Activated CD4-positive, alpha-beta T cell treated with anti-CD3 and anti-CD28 coated beads for 36 hours (primary cell): ENCODE data around the gene METRNL. TPM values are rescaled to one million over a fixed set of nuclear protein-coding genes. Genes with fewer than 3 reads are reported as not detected.
A peak's percentile ranks its signal among the peaks of the same experiment; 100 is the strongest.

Experiments used
- ATAC-seq: fragments of 200-7000 bp; cut with Tn5 transposase; one replicate; pipeline ENCODE4 v1.10.0; 2021; ENCODE audit warnings: mild to moderate bottlenecking, moderate library complexity
- CTCF ChIA-PET: fragments of 350-600 bp; sonication (Branson Sonifier 250); formaldehyde crosslinking; loops from one replicate; lab custom pipeline; 2021; ENCODE audit warnings: antibody characterized with exemption; lab: Charles Lee
- POLR2A ChIA-PET: fragments of 350-600 bp; sonication (Branson Sonifier 250); formaldehyde crosslinking; loops from one replicate; lab custom pipeline; 2021; ENCODE audit warnings: antibody characterized with exemption, inconsistent platforms; lab: Charles Lee
- DNase-seq: peaks from one replicate; pipeline ENCODE4 v3.0.0-alpha.2; 2020
- H3K27ac Mint-ChIP-seq: one replicate; pipeline ENCODE4 v1.8.0; 2021; ENCODE audit warnings: mixed read lengths
- H3K27me3 Mint-ChIP-seq: one replicate; pipeline ENCODE4 v1.8.0; 2021; ENCODE audit warnings: mixed read lengths
- H3K36me3 Mint-ChIP-seq: one replicate; pipeline ENCODE4 v1.8.0; 2021; ENCODE audit warnings: low read depth, mixed read lengths
- H3K4me1 Mint-ChIP-seq: one replicate; pipeline ENCODE4 v1.8.0; 2021; ENCODE audit warnings: mixed read lengths
- H3K4me3 Mint-ChIP-seq: one replicate; pipeline ENCODE4 v1.8.0; 2021; ENCODE audit warnings: mild to moderate bottlenecking, moderate library complexity, mixed read lengths
- H3K9me3 Mint-ChIP-seq: one replicate; pipeline ENCODE4 v1.8.0; 2021; ENCODE audit warnings: low read depth, mixed read lengths
- intact Hi-C, 2 experiments: fragments of 100-400 bp; cut with DNase I in 1 of 2; cut with micrococcal nuclease in 1 of 2; formaldehyde crosslinking; loops; one replicate each; pipeline versions ENCODE4 v1.14.2 to v1.15.1; 2022 to 2024; cut with DNase I, micrococcal nuclease
- total RNA-seq, 2 experiments: library from RNA; stranded (reverse); gene quantifications; one replicate each; pipeline ENCODE4 v1.2.3, GENCODE V29; 2021

Gene METRNL
- total RNA-seq, 2 experiments from 2014 or later, result 22.4 to 26.3 TPM

- intact Hi-C loops, result no loop called here
- Mint-ChIP-seq H3K4me1 (peaks cover 16% of the 10 kb centered on the region), H3K36me3 (no peaks in the 10 kb centered on the region), H3K4me3 (no peak overlapping the region), H3K9me3 (no peaks in the 10 kb centered on the region), H3K27me3 (peaks cover 33% of the 10 kb centered on the region), H3K27ac (no peak overlapping the region)
- ChIA-PET CTCF (no interaction called here), POLR2A (no interaction called here)
- DNase-seq, result no peak
- no peak for ATAC-seq
These were observed 44.7 kb downstream of the METRNL start for GRCh38 chr17:83123896-83124801.

- Mint-ChIP-seq H3K4me3 (no peak overlapping the region), H3K4me1 (peaks cover 14% of the 10 kb centered on the region), H3K36me3 (no peaks in the 10 kb centered on the region), H3K9me3 (no peaks in the 10 kb centered on the region), H3K27ac (no peak overlapping the region), H3K27me3 (peaks cover 32% of the 10 kb centered on the region)
- peak; percentile 25 for DNase-seq
- ChIA-PET POLR2A (no interaction called here), CTCF (no interaction called here)
- intact Hi-C loops, result no loop called here
- no peak for ATAC-seq
These were observed 45.6 kb downstream of the METRNL start for GRCh38 chr17:83124871-83125514.

- DNase-seq (peak; percentile 44), ATAC-seq (peak; percentile 44)
- H3K27me3 Mint-ChIP-seq, result peaks cover 29% of the 10 kb centered on the region
- intact Hi-C loops, result no loop called here
- CTCF ChIA-PET, result no interaction called here
- H3K9me3 Mint-ChIP-seq, result no peaks in the 10 kb centered on the region
- POLR2A ChIA-PET, result no interaction called here
- H3K27ac Mint-ChIP-seq, result no peak overlapping the region
- no peak overlapping the region for H3K4me3 Mint-ChIP-seq
- H3K4me1 Mint-ChIP-seq, result peaks cover 9% of the 10 kb centered on the region
- no peaks in the 10 kb centered on the region for H3K36me3 Mint-ChIP-seq
These were observed 46.3 kb downstream of the METRNL start for GRCh38 chr17:83125515-83126274.

- DNase-seq, result no peak
- H3K27ac Mint-ChIP-seq, result no peak overlapping the region
- no peaks in the 10 kb centered on the region for H3K9me3 Mint-ChIP-seq
- no peaks in the 10 kb centered on the region for H3K36me3 Mint-ChIP-seq
- H3K4me3 Mint-ChIP-seq, result no peak overlapping the region
- H3K4me1 Mint-ChIP-seq, result peaks cover 9% of the 10 kb centered on the region
- peaks cover 29% of the 10 kb centered on the region for H3K27me3 Mint-ChIP-seq
- ChIA-PET CTCF (interaction anchor here (1.3 kb wide), 1 partner anchor 73 kb away, joined by 3 read pairs; no protein-coding TSS in a partner anchor), POLR2A (no interaction called here)
- intact Hi-C loops, result no loop called here
- no peak for ATAC-seq
These were observed 46.9 kb downstream of the METRNL start for GRCh38 chr17:83126275-83126811.

GRCh38 chr17:83127431-83128160 is 48.2 kb downstream of the METRNL start:
- CTCF ChIA-PET, result interaction anchor here (0.6 to 1.3 kb wide), 2 partner anchors 72 to 1635 kb away, joined by 3 to 4 read pairs; no protein-coding TSS in a partner anchor

GRCh38 chr17:83128306-83129240 is 49.2 kb downstream of the METRNL start:
- ChIA-PET CTCF (no interaction called here), POLR2A (no interaction called here)
- H3K27ac Mint-ChIP-seq, result no peak overlapping the region
- no peak for DNase-seq
- intact Hi-C loops, result no loop called here
- no peaks in the 10 kb centered on the region for H3K36me3 Mint-ChIP-seq
- no peak for ATAC-seq
- peaks cover 17% of the 10 kb centered on the region for H3K27me3 Mint-ChIP-seq
- H3K4me3 Mint-ChIP-seq, result no peak overlapping the region
- no peaks in the 10 kb centered on the region for H3K9me3 Mint-ChIP-seq
- peaks cover 9% of the 10 kb centered on the region for H3K4me1 Mint-ChIP-seq

More at GRCh38 chr17:83127431-83128160, 48.2 kb downstream of the METRNL start:
- DNase-seq (no peak), ATAC-seq (no peak)
- Mint-ChIP-seq H3K4me3 (no peak overlapping the region), H3K9me3 (no peaks in the 10 kb centered on the region), H3K4me1 (peaks cover 9% of the 10 kb centered on the region), H3K27ac (no peak overlapping the region), H3K36me3 (no peaks in the 10 kb centered on the region), H3K27me3 (peaks cover 21% of the 10 kb centered on the region)
- intact Hi-C loops, result no loop called here
- POLR2A ChIA-PET, result no interaction called here

GRCh38 chr17:83129676-83130075 is 50.3 kb downstream of the METRNL start:
- no peak overlapping the region for H3K27ac Mint-ChIP-seq
- H3K9me3 Mint-ChIP-seq, result no peaks in the 10 kb centered on the region
- H3K36me3 Mint-ChIP-seq, result no peaks in the 10 kb centered on the region
- intact Hi-C loops, result no loop called here
- H3K4me1 Mint-ChIP-seq, result peaks cover 9% of the 10 kb centered on the region
- ATAC-seq, result no peak
- H3K27me3 Mint-ChIP-seq, result peaks cover 13% of the 10 kb centered on the region
- ChIA-PET CTCF (no interaction called here), POLR2A (no interaction called here)
- DNase-seq, result no peak
- no peak overlapping the region for H3K4me3 Mint-ChIP-seq

GRCh38 chr17:83131401-83132011 is 52.1 kb downstream of the METRNL start:
- H3K4me3 Mint-ChIP-seq, result no peak overlapping the region
- no peaks in the 10 kb centered on the region for H3K36me3 Mint-ChIP-seq
- CTCF ChIA-PET, result no interaction called here
- no peak overlapping the region for H3K27ac Mint-ChIP-seq
- POLR2A ChIA-PET, result no interaction called here
- DNase-seq (no peak), ATAC-seq (no peak)
- no peaks in the 10 kb centered on the region for H3K4me1 Mint-ChIP-seq
- intact Hi-C loops, result no loop called here
- H3K9me3 Mint-ChIP-seq, result no peaks in the 10 kb centered on the region
- peaks cover 1% of the 10 kb centered on the region for H3K27me3 Mint-ChIP-seq

- DNase-seq (no peak), ATAC-seq (no peak)
- no peak overlapping the region for H3K4me3 Mint-ChIP-seq
- H3K27ac Mint-ChIP-seq, result no peak overlapping the region
- H3K9me3 Mint-ChIP-seq, result no peaks in the 10 kb centered on the region
- intact Hi-C loops, result no loop called here
- POLR2A ChIA-PET, result no interaction called here
- H3K27me3 Mint-ChIP-seq, result peaks cover 4% of the 10 kb centered on the region
- CTCF ChIA-PET, result no interaction called here
- no peaks in the 10 kb centered on the region for H3K4me1 Mint-ChIP-seq
- no peaks in the 10 kb centered on the region for H3K36me3 Mint-ChIP-seq
These were observed 53.1 kb downstream of the METRNL start for GRCh38 chr17:83132251-83133081.
